Testis (tissue), 3 donors: ENCODE data around the gene CD3G. TPM values are rescaled to one million over a fixed set of nuclear protein-coding genes. Genes with fewer than 3 reads are reported as not detected.

Source experiments
- DNase-seq: peaks from one replicate; pipeline ENCODE4 v3.0.0-alpha.2; 2019
- H3K27ac ChIP-seq, 2 donors: fragments of 200-600 bp; sonication (generic); one replicate each; pipeline ENCODE4 v1.5.1; 2019
- H3K27me3 ChIP-seq: fragments of 200-600 bp; sonication (generic); one replicate; pipeline ENCODE4 v1.5.1; 2019
- H3K36me3 ChIP-seq: fragments of 200-600 bp; sonication (generic); one replicate; pipeline ENCODE4 v1.5.1; 2017; ENCODE audit warnings: low read depth; ENCODE audit errors: missing control alignments
- H3K4me1 ChIP-seq: fragments of 200-600 bp; sonication (generic); one replicate; pipeline ENCODE4 v1.5.1; 2019
- H3K4me3 ChIP-seq, 2 donors: fragments of 200-600 bp; sonication (generic); one replicate each; pipeline ENCODE4 v1.5.1; 2017 to 2019
- H3K9me3 ChIP-seq: fragments of 200-600 bp; sonication (generic); one replicate; pipeline ENCODE4 v1.5.1; 2017
- CTCF ChIP-seq, 3 experiments: fragments of 450-650 bp in 2 of 3; fragments of 200-600 bp in 1 of 3; sonication (generic) in 1 of 3; IDR thresholded peaks; one replicate each; pipeline ENCODE4 v1.5.1; 2016 to 2019; ENCODE audit warnings: antibody characterized with exemption in 3 of 3, mild to moderate bottlenecking in 2 of 3, moderate library complexity in 1 of 3
- POLR2A ChIP-seq: fragments of 450-650 bp; IDR thresholded peaks from one replicate; pipeline ENCODE4 v1.6.1; 2017; ENCODE audit warnings: antibody characterized with exemption, mild to moderate bottlenecking, moderate library complexity
- WGBS, 2 donors: methylation state at CpG; one replicate each; pipeline ENCODE4 v1.1.5; 2018; 5-methylcytosine and 5-hydroxymethylcytosine counted together
- intact Hi-C: fragments of 100-400 bp; cut with DNase I; formaldehyde crosslinking; loops from one replicate; pipeline ENCODE4 v1.15.1; 2023; ENCODE audit warnings: low total_unique reads
- polyA plus RNA-seq: library from polyadenylated mRNA; stranded (reverse); fragments of 350-450 nt; fragmentation: Illumina TruSeq; extraction: RNeasy Lipid Tissue Mini Kit (QIAGEN cat#74804); gene quantifications from one replicate; pipeline ENCODE4 v1.2.3, GENCODE V29; 2014; ENCODE audit warnings: low read depth, low replicate concordance; ENCODE audit not compliant: insufficient read depth
- total RNA-seq, 2 donors: library from RNA; depleted of rRNA; stranded (reverse); fragments of >200 nt; gene quantifications; one replicate each; pipeline ENCODE4 v1.2.3, GENCODE V29; 2016

CD3G gene
- total and polyA plus RNA-seq, 3 donors from 2014 or later, result 0.08 to 0.99 (median 0.88) TPM

- H3K27me3 ChIP-seq, result no peaks in the 10 kb centered on the region
- no peak overlapping the region for H3K27ac ChIP-seq
- H3K36me3 ChIP-seq, result no peaks in the 10 kb centered on the region
- no peaks in the 10 kb centered on the region for H3K9me3 ChIP-seq
- TF ChIP-seq CTCF (IDR thresholded peaks at IDR 0.05), result no peak
- TF ChIP-seq POLR2A, result no peak
- no peak for DNase-seq
- intact Hi-C loops, result no loop called here
- WGBS, 2 donors, result 93 to 94% methylated on average over 4 of the region's 4 CpGs
- no peak overlapping the region for H3K4me3 ChIP-seq
- no peaks in the 10 kb centered on the region for H3K4me1 ChIP-seq
Observed at GRCh38 chr11:118379497-118379896, 35.4 kb downstream of the CD3G start.

- Histone ChIP-seq H3K36me3 (no peaks in the 10 kb centered on the region), H3K27ac (no peak overlapping the region), H3K4me1 (no peaks in the 10 kb centered on the region), H3K9me3 (no peaks in the 10 kb centered on the region), H3K4me3 (no peak overlapping the region), H3K27me3 (no peaks in the 10 kb centered on the region)
- no peak for DNase-seq
- intact Hi-C loops, result no loop called here
- TF ChIP-seq POLR2A (no peak), CTCF (IDR thresholded peaks at IDR 0.05) (no peak)
Observed at GRCh38 chr11:118380571-118380970, 36.4 kb downstream of the CD3G start.

- Histone ChIP-seq H3K36me3 (no peaks in the 10 kb centered on the region), H3K27me3 (no peaks in the 10 kb centered on the region), H3K27ac (no peak overlapping the region), H3K4me3 (no peak overlapping the region), H3K9me3 (no peaks in the 10 kb centered on the region), H3K4me1 (no peaks in the 10 kb centered on the region)
- TF ChIP-seq CTCF (IDR thresholded peaks at IDR 0.05), result no peak
- TF ChIP-seq POLR2A, result no peak
- DNase-seq, result no peak
- WGBS, 2 donors, result 88 to 96% methylated on average over 3 of the region's 3 CpGs
- intact Hi-C loops, result no loop called here
Observed at GRCh38 chr11:118382954-118383353, 38.8 kb downstream of the CD3G start.

GRCh38 chr11:118383657-118384056, 39.5 kb downstream of the CD3G start:
- DNase-seq, result no peak
- no peaks in the 10 kb centered on the region for H3K9me3 ChIP-seq
- H3K27me3 ChIP-seq, result no peaks in the 10 kb centered on the region
- no peaks in the 10 kb centered on the region for H3K4me1 ChIP-seq
- H3K4me3 ChIP-seq, result no peak overlapping the region
- no peak for TF ChIP-seq POLR2A
- TF ChIP-seq CTCF (IDR thresholded peaks at IDR 0.05), result no peak
- 94 to 95% methylated on average over 3 of the region's 3 CpGs for WGBS, 2 donors
- no peaks in the 10 kb centered on the region for H3K36me3 ChIP-seq
- H3K27ac ChIP-seq, result no peak overlapping the region
- intact Hi-C loops, result no loop called here

GRCh38 chr11:118396097-118396501, 52.0 kb downstream of the CD3G start:
- H3K9me3 ChIP-seq, result no peaks in the 10 kb centered on the region
- intact Hi-C loops, result no loop called here
- no peaks in the 10 kb centered on the region for H3K4me1 ChIP-seq
- no peaks in the 10 kb centered on the region for H3K27me3 ChIP-seq
- no peak overlapping the region for H3K4me3 ChIP-seq
- H3K36me3 ChIP-seq, result no peaks in the 10 kb centered on the region
- TF ChIP-seq CTCF (IDR thresholded peaks at IDR 0.05) (no peak), POLR2A (no peak)
- WGBS, 2 donors, result 89 to 90% methylated on average over 6 of the region's 6 CpGs
- no peak for DNase-seq
- no peak overlapping the region for H3K27ac ChIP-seq
